Measurements from ENCODE around the gene ARHGEF17.
A peak's percentile ranks its signal among the peaks of the same experiment; 100 is the strongest.

The ARHGEF17 gene

DNA sequence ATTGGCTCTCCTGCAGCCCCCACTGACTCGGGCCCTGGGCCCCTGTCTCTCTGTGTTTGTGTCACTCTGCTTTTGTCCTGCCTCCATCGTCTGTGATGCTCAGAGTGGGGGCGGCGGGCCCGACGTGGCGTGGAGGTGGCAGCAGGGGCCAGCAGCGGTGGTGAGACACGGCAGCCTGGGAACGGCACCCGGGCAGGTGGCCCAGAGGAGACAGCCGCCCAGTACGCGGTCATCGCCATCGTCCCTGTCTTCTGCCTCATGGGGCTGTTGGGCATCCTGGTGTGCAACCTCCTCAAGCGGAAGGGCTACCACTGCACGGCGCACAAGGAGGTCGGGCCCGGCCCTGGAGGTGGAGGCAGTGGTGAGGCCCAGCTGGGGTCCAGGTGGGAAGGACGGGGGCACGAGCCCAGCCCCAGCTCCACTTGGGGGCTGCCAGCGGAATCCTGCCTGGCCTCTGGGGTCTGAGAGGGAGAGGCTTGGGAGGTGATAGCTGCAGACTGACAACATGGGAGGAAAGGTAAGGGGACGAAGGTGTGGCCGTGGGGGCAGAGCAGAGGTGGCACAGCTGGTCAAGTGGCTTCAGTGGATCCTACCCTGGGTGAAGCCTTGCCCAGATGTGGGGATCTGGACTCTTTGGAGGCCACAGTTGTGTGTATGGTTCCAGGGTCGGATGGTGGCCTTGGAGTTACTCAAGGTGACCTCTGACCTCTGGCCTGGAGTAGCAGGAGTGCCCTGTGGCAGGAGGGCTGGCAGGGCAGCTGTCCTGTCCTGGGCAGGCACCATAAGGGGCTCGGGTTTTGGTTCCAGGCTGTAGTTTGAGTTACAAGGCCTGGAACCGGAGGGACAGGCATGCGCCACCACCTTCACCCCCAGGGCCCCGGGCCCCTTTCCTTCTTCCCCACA, 84.3 kb downstream of the ARHGEF17 start:
- no peak for DNase-seq

DNA sequence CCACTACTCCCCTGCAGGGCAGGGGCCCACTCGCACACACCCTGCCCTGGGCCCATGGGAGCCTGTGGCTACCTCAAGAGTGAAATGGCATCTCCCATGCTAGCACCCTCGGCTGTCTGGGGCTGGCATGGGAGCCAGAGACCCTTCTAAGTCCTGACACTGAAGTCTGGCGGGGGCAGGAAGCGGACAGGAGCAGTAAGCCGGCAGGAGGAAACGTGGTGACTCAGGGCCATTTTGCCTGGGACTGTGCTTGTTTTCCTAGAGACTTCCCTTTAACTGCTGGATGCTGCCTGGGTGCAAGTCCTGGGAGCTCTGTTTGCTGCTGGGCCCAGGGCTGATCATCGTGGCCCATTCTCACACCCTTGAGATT, 84.9 kb downstream of the ARHGEF17 start:
- no peak for DNase-seq

DNA sequence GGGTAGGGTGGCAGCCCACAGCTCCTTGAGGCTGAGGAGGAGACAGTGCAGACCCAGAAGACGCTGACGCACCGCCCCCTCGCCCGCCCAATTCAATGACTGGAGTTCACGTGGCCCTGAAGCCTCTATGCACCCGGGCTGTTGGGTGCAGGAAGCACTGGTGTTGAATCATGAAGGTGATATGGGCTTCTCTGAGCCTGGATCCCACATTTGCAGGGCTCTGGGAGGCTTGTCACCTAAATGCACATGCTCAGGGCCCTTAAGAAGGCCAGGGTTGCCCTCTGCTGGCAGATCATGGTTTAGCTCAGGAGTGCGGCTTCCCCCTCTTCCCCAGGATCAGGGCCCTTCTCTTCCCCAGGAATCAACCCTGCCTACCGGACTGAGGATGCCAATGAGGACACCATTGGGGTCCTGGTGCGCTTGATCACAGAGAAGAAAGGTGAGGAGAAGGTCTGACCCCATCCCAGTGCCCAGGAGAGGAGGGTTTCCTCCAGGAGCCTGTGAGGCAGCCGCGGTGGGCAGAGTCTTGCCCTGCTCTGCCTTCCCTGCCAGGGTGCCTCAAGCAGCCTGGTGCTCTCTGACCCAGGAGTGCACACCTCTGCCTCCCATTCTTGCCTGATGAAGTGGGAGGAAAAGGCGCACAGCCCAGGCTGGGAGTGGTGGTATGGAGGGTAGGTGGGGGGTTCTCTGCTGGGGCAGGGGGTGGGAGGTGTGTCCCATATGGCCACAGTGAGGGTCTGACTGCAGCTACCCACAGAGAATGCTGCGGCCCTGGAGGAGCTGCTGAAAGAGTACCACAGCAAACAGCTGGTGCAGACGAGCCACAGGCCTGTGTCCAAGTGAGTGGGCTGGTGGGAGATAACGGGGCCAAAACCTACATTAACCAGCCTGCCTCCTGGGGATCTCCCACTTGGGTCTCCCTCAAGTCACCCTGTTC, 85.7 kb downstream of the ARHGEF17 start:
- peak in 42 of 56 donors; percentile 14 to 83 (median 44) for DNase-seq

DNA sequence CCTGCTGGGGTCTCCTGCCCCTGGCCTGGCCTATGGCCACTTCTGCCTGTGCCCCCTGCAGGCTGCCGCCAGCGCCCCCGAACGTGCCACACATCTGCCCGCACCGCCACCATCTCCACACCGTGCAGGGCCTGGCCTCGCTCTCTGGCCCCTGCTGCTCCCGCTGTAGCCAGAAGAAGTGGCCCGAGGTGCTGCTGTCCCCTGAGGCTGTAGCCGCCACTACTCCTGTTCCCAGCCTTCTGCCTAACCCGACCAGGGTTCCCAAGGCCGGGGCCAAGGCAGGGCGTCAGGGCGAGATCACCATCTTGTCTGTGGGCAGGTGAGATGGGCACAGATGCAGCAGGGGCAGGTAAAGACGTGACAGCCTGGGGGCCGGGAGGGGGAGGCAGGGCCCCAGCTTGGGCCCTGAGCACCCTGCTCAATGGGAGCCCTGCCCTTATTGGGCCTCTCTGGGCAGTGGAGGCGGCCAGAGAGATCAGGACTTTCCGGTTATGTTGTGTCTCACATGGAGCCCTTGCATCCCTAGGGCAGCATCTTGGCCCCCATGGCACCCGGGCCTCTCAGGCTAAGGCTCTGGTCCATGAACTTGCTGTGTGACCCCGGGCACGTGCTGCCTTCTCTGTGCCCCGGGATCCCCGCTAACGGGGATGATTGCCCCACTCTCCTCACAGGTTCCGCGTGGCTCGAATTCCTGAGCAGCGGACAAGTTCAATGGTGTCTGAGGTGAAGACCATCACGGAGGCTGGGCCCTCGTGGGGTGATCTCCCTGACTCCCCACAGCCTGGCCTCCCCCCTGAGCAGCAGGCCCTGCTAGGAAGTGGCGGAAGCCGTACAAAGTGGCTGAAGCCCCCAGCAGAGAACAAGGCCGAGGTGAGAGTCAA, 86.6 kb downstream of the ARHGEF17 start:
- no peak for DNase-seq

DNA sequence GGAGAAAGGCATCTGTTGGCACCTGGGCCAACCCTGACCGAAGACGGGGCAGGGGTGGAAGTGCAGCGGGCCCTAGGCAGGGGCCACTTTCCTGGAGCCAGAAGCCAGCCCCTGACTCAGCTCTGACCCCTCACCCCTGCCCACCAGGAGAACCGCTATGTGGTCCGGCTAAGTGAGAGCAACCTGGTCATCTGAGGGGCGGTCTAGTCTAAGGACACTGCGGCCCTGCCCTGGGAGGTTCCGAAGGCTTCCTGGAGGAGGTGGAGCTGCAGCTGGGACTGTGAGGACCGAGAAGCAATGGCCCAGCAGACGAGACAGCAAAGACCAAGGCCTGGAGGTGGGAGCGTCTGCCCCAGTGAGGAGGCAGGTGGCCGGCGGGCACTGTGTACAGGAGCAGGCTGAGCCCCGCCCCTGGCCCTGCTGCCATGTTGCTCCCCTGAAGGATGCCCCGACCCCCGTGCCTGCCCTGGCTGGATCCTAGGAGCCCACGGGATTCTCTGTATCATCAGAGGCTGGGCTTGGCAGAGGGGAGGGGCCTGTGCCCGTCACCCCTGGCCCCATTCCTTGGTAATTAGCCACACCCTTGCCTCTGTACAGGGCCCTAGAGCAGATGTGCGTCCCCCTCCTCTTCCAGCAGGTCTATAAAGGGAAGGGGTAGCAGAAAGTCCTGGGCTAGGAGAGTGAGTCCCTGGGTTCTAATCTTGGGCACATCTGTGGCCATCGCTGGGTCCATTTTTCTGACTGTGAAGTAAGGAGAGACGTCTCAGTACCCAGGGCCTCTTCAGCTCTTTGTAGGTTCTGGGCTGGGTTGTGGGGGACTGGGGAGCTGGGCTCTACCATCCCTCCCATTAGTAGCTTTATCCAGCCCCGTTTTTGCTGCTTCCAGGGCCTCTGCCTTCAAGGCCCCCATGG, 87.5 kb downstream of the ARHGEF17 start:
- DNase-seq: no peak

DNA sequence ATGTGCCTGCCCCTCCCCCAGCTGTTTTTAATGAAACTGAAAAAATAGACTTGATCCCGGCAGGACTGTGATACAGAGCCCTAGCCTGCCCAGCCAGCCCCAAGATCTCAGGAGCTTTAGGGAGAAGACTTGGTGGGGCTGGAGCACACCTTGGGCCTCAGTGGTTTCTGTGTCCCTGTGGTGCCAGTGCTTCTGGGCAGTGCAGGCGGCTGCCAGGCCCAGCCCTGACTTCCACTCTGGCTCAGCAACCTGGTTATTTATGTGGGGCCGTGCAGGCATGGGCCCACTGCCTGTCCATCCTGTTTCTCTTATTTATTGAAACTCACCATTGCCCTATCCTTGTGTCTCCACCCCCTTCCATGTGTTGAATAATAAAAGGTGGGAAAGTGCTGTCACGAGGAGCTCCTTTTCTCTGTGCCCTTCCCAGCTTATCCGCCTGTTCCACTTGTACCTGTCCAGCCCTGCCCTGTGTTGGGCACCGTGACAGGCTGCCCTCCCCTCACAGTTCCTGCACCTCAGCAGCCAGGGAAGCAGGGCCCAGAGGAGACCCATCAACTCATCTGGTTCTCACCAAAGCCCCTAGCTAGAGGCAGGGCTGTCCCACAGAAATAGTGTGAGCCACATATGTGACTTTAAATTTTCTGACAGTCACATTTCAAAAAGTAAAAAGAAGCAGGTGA, 88.3 kb downstream of the ARHGEF17 start:
- DNase-seq: no peak

DNA sequence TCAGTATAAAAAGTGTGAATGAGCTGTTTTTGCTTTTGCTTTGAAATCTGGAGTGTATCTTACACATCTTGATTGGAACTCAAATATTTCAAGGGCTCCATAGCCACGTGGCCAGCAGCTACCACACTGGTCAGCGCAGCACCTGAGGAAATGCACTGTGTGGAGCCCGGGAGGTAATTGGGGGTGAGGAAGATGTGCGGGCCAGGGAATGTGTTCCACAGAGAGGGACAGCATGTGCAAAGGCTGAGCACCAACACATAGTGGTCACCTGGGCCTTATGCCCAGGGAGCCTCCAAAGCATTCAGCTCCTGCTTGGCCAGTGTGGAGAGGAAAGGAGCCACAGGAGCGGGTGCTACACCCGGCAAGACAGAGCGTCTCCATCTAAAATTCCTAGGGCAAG, 88.9 kb downstream of the ARHGEF17 start:
- peak in 1 of 56 donors; percentile 28 for DNase-seq

DNA sequence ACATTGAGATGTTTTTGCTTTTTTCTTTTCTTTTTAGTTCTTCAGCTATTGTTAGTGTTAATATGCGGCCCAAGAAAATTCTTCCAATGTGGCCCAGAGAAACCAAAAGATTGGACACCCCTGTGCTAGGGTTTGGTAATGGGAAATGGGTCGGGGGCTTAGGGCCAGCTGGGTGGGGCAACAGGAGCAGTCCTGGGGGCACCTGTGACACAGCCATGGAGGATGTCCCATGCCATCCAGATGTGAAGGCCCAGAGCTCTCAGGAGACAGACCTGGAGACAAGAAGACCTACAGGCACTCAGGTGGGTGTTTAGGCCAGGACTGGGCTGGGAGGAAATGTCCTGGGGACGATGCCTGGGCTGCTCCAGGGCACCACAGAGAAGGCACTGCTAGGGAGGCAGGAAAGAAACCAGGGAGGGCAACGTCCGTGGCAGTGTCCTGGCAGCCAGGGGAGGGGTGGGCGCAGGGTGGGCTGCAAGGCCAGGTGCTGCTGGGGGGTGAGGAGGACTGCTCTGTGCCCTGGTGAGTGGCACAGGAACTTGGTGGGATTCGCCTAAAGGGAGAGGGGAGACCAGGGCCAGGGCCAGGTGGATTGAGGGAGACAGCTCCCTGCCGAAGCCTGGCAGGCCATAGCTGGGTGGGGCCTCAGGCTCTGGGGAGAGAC, 89.5 kb downstream of the ARHGEF17 start:
- DNase-seq: no peak

DNA sequence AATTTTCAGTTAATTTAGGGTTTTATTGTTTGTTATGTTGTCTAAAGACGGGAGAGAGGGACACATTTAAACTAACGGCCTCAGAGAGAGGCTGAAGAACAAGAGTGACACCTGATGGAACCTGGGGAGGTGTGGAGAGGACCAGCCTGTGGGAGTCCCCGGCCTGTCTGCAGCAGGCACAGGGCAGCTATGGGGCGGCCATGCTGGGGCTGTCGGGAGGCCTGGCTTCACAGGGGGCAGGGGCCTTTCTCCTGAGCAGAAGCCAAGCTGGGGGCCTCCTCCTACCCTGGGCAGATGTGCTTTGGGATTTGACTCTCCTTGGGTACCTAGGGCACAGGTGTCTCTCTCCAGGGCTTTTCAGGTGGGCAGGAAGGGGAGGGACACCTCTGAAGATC, 90.1 kb downstream of the ARHGEF17 start:
- no peak for DNase-seq

DNA sequence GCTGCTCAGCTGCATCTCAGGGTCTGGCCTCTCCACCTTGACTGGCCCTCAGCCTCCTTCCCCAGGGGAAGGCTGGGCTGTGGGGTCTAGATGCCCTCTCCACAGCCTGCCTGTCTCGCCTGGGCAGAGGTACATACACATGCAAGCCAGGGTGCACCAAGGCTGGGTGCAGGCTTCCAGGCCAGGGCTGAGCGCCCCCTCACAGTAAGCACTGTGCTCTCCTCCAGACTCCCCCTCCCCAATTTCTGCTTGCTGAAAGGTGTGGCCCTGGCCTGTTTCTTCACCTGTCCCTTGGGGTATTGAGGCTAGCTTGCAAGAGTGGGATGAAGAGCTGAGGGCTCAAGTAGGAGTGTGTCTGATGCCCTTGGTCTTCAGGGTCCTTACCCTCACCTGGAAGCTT, 90.6 kb downstream of the ARHGEF17 start:
- no peak for DNase-seq

DNA sequence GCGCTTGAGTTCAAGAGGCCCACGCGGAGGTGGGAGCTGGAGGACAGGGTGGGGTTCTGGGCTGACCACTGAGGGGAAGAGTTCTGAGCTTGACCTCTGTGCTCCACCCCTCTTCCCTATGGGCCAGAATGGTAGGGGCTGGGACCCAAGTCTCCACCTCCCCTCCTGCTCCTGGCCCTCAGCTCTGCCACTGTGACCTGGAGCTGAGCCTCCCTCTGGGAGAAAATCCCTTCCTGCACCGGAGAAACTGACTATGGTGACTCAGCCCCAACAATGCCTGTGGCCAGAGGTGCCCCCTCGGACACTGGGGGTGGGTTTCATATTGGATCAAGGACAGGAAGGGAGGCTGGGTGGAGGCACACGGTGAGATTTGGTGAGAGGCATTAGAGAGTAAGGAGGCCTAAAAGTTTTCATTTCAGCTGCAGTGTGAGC, 91.1 kb downstream of the ARHGEF17 start:
- DNase-seq: no peak

DNA sequence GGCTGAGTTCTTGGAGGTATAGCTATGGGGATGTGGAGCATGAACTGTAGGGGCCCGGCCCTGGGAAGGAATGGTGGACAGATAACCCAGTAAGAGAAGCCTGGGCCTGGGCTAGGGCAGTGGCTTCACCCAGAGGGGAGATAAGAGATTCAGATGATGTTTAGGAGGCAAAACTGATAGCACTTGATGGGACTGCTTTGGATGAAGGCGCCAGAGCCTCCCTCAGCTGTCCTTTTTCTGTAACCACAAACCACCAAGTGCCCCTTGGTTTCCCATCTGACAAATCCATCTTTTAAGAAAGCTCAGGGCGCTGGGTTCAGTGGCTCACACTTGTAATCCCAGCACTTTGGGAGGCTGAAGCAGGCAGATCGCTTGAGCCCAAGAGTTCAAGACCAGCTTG, 91.6 kb downstream of the ARHGEF17 start:
- DNase-seq: no peak

DNA sequence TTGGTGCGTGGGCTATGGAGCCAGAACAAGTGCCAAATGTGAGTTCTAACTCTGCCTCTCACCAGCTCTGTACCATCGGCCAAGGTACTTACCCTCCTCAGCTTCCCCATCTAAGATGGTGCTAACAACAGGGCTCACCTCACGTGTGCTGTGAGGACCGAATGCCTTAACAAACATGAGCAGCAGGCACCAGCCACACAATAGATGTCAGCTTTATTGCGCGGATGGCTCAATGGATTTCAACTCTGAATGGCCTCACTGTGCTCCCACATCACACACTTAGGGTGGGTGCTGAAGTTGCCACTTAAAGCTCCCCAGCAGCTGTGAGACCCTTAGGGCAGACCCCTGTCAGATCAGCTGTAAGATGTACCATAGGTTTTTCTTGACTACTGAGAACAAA, 92.2 kb downstream of the ARHGEF17 start:
- DNase-seq: no peak

DNA sequence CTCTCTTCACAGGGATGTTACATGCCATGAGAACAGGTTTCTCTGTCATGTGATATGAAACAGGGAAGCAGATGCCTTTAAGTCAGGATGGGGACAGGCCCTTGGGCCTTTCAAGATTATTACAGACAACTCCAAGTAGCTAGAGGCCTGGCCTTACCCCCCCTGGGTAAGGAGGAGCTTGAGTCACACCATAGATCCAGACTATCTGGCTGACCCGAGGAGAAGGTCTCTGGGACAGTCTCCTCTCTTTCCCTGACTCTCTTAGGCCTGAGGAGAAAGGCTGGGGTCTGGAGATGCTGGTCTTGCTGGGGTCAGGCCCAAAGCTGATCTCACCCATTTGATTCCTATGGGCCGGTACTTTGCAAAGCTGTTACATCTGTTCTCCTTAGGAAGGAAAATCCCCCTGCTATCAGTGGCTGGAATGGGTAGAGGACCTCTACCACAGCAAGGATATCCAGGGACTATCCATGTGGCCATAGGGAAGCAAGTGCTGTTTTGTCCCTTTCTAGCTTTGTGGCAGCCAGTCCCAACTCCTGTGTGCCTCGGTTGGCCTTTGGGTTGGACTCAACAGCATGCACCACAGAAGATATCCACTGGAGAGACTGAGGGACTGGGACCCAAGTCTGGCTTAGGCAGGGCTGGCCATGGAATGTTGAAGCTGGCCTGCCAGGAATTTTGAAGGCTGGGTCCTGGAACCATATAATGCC, 93.3 kb downstream of the ARHGEF17 start:
- no peak for DNase-seq

DNA sequence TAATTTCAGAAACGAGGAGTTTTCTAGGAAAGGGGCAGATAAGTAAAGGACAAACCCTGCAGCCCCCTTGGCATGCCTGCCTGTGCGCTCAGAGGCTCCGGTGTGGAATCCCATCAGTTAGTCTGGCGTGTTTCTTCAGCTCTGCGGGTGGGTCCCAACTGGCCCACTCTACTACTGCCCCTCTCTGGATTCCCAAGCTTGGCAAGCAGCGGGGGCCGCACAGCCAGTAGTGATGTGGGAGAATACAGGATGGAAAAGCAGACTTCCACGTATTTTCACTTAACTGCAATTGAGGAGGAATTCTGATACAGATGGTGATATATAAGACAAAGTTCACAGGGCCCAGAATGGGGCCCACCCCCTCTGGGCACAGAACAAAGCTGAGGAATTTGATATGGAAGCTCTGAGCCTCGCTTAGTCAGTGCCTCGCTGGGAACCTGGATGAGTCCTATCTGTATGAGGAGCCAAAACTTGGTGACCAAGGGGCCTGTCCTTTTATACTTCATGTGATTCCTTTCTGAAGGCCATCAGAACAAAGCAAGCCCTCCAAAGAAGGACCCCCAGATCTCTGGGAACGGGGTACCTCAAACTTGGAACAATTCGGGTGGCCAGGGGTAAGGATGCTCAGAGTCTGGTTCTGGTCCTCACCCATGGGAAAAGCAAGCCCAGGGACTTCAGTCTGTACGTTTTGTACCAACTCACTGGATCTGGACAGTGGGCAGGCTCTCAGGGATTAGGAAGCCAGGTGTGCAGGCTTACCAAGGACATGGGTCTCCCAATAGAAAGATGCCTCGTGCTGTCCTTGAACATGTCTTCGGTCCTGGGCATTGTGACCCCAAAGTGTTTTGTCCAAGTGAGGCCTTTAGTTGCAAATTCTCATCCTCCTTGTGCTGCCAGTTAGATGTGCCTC, 94.1 kb downstream of the ARHGEF17 start:
- no peak for DNase-seq

DNA sequence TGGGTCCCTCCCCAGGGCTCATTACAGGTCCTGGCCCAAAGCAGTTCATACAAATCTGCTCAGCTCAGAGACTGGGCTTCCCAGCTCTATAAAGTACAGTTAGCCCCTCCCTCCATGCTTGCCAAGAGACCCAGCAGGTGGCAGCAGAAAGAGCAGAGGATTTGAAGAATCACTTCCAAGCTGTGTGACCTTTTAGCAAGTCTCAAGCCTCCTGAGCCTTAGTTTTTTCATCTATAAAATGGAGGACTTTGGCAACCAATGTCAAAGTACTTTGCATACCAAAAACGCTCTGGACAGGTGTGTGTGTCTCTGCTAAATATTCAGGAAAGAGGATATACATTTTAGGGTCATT, 94.7 kb downstream of the ARHGEF17 start:
- no peak for DNase-seq

DNA sequence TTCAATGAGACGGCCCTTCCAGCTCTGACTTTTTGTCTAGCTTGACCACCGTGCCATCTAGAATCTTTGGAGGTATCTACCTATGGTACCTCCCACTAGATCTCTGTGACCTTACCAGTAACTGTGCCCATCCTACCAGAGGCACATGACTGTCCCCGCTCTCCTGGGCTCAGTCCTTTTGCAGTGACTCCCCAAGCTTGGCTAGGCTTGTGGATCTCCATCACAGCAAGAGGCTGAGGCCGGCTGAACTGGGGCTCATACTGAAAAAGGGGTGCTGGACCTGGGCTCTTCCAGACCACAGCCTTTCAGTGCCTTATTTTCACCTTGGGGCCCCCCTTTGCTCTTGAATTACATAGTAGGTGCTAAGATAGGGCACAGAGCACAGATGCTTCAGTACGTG, 95.5 kb downstream of the ARHGEF17 start:
- DNase-seq: no peak
